Astrocyte of the spinal cord (primary cell): Measurements from ENCODE around the gene GPBP1.
A peak's percentile ranks its signal among the peaks of the same experiment; 100 is the strongest.

Experiments
- DNase-seq: peaks from one replicate; pipeline ENCODE4 v3.0.0; 2011; ENCODE audit warnings: low read depth, low spot score
- H3K4me3 ChIP-seq: 2 replicates; pipeline ENCODE4 v1.5.1; 2011; ENCODE audit warnings: low read depth, mild to moderate bottlenecking, low read length, moderate library complexity
- CTCF ChIP-seq: IDR thresholded peaks from 2 replicates; pipeline ENCODE4 v1.5.1; 2012; ENCODE audit warnings: low read depth, mild to moderate bottlenecking, low read length, inconsistent platforms
- in situ Hi-C: cut with HindIII; loops from 2 replicates; pipeline ENCODE4 v1.10.0; 2017; ENCODE audit warnings: low sequenced_read_pairs

The GPBP1 gene

GRCh38 chr5:57173319-57174127 is at the start of gene GPBP1:
Gene GPBP1, plus strand, starts transcription at chr5:57174059. Its CDS starts 40,072 bp downstream, at chr5:57214131.
- DNase-seq, result peak; percentile 99
- TF ChIP-seq CTCF, result no peak
- in situ Hi-C loops, result no loop called here
- H3K4me3 ChIP-seq, result peak within 1 kb of the TSS; percentile 79

- in situ Hi-C loops, result no loop called here
- H3K4me3 ChIP-seq, result no peak overlapping the region
- DNase-seq, result no peak
- no peak for TF ChIP-seq CTCF
Observed at GRCh38 chr5:57128325-57128724, 45.5 kb upstream of the GPBP1 start.

GRCh38 chr5:57133574-57133973 is 40.3 kb upstream of the GPBP1 start:
- no peak for DNase-seq
- in situ Hi-C loops, result no loop called here
- TF ChIP-seq CTCF, result no peak
- no peak overlapping the region for H3K4me3 ChIP-seq

GRCh38 chr5:57137401-57137800 is 36.5 kb upstream of the GPBP1 start:
- no peak overlapping the region for H3K4me3 ChIP-seq
- TF ChIP-seq CTCF, result no peak
- no peak for DNase-seq
- in situ Hi-C loops, result no loop called here

GRCh38 chr5:57152316-57152715 is 21.5 kb upstream of the GPBP1 start:
- TF ChIP-seq CTCF, result no peak
- in situ Hi-C loops, result no loop called here

GRCh38 chr5:57155033-57155432 is 18.8 kb upstream of the GPBP1 start:
- DNase-seq, result no peak
- TF ChIP-seq CTCF, result no peak
- in situ Hi-C loops, result no loop called here
- no peak overlapping the region for H3K4me3 ChIP-seq

More at GRCh38 chr5:57152316-57152715, 21.5 kb upstream of the GPBP1 start:
- DNase-seq, result no peak
- H3K4me3 ChIP-seq, result no peak overlapping the region

- no peak for DNase-seq
- in situ Hi-C loops, result no loop called here
- no peak for TF ChIP-seq CTCF
- H3K4me3 ChIP-seq, result no peak overlapping the region
Observed at GRCh38 chr5:57157131-57157530, 16.7 kb upstream of the GPBP1 start.
